ENCODE measurements around the gene ZNF697. TPM values are rescaled to one million over a fixed set of nuclear protein-coding genes. Genes with fewer than 3 reads are reported as not detected.

Gene ZNF697
- total and polyA plus RNA-seq, 2 of the 4 experiments (the other 2 are of a cell fraction) = 6.2 to 10.2 TPM

DNA sequence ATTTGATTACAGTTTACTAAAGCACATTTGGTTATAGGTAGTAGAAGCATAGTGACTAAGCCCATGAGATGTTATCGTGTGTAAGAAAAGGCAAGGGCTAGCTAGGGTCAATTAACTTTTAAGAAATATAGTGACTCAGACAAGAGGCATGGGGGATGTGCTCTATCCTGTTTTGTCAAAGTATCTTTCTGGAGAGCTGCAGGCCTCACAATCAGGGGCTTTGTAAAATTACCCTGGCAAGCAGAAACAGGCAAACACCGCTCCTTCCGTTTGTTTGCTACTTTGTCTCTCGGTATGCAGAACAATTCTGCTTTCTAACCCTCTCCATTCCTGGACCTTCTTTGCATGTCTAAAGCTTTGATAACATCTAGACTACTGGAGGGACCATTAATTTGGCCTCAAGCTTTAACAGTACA lies 26.1 kb upstream of the ZNF697 start:
- Histone ChIP-seq H2BK20ac (ENCODE audit: low read depth, low read length) (no peak overlapping the region), H3K27me3 (ENCODE audit: control insufficient read depth, insufficient read depth, low read length) (peaks cover 11% of the 10 kb centered on the region), H3K9me3 (ENCODE audit: control insufficient read depth, insufficient read depth, low read length) (no peaks in the 10 kb centered on the region), H3K36me3 (ENCODE audit: control insufficient read depth, insufficient read depth, low read length) (no peaks in the 10 kb centered on the region), H4K20me1 (ENCODE audit: insufficient read depth, low read length) (no peaks in the 10 kb centered on the region), H3K14ac (replicated peaks; ENCODE audit: low read depth, low read length) (no peak overlapping the region), H2AK9ac (replicated peaks; ENCODE audit: low read depth, low read length, poor library complexity) (no peak overlapping the region), H3K27ac (ENCODE audit: insufficient read depth, low read length) (no peak overlapping the region), H3K4me2 (ENCODE audit: low read depth, low read length) (no peak overlapping the region), H3K23ac (ENCODE audit: low read depth, low read length) (no peak overlapping the region), H3K4me3 (ENCODE audit: insufficient read depth, low read depth, low read length) (no peak overlapping the region), H2AK5ac (ENCODE audit: low read depth, low read length) (no peak overlapping the region), H2BK120ac (ENCODE audit: low read depth, low read length) (no peak overlapping the region), H2BK15ac (ENCODE audit: low read depth, low read length) (no peak overlapping the region), H3K18ac (ENCODE audit: low read depth, low read length) (no peak overlapping the region), H4K8ac (ENCODE audit: low read depth in 2 of 2, low read length in 2 of 2) (no peak overlapping the region), H2AFZ (replicated peaks; ENCODE audit: low read length, poor library complexity) (no peak overlapping the region), H3K4ac (ENCODE audit: low read depth, low read length) (no peak overlapping the region), H3K4me1 (ENCODE audit: control insufficient read depth, insufficient read depth, low read length) (no peaks in the 10 kb centered on the region), H3K79me1 (ENCODE audit: low read depth in 1 of 2, low read length in 2 of 2) (no peaks in the 10 kb centered on the region), H2BK5ac (ENCODE audit: low read depth, low read length, poor library complexity, severe bottlenecking) (no peak overlapping the region), H4K91ac (ENCODE audit: insufficient read depth, low read depth, low read length) (no peak overlapping the region), H3K56ac (ENCODE audit: extremely low read depth, insufficient read depth, low read length) (no peak overlapping the region), H3K9ac (ENCODE audit: low read depth, low read length) (no peak overlapping the region), H4K5ac (ENCODE audit: low read depth, low read length) (no peak overlapping the region), H3K9me1 (ENCODE audit: insufficient read depth, low read length) (no peaks in the 10 kb centered on the region)
- ChIA-PET CTCF (interaction anchor here (0.9 to 3.2 kb wide), 5 partner anchors 10 to 121 kb away, joined by 3 to 17 read pairs (median 11); no protein-coding TSS in a partner anchor), POLR2A (ENCODE audit: unreplicated experiment) (no interaction called here)
- WGBS, 2 experiments (ENCODE audit: extremely low coverage in 2 of 2, insufficient read length in 1 of 2) = no CpG with 5 or more reads among the region's 4 CpGs
- TF ChIP-seq MXI1 (IDR thresholded peaks at IDR 0.05; ENCODE audit: borderline replicate concordance, low read depth, low read length) (no peak), RAD21 (IDR thresholded peaks at IDR 0.05; ENCODE audit: low read length) (no peak), MAZ (IDR thresholded peaks at IDR 0.05; ENCODE audit: borderline replicate concordance, low read depth, low read length) (no peak), FOS (IDR thresholded peaks at IDR 0.05; ENCODE audit: low read depth, low read length) (no peak), CHD1 (IDR thresholded peaks at IDR 0.05; ENCODE audit: low read depth, low read length) (no peak), CEBPB (IDR thresholded peaks at IDR 0.05; ENCODE audit: low read depth, low read length) (no peak), RFX5 (IDR thresholded peaks at IDR 0.05; ENCODE audit: low read depth, low read length) (no peak), MAFK (IDR thresholded peaks at IDR 0.05; ENCODE audit: low read depth, low read length) (no peak), RCOR1 (IDR thresholded peaks at IDR 0.05; ENCODE audit: insufficient replicate concordance, low read length) (no peak)
- TF ChIP-seq, protein P1, sequence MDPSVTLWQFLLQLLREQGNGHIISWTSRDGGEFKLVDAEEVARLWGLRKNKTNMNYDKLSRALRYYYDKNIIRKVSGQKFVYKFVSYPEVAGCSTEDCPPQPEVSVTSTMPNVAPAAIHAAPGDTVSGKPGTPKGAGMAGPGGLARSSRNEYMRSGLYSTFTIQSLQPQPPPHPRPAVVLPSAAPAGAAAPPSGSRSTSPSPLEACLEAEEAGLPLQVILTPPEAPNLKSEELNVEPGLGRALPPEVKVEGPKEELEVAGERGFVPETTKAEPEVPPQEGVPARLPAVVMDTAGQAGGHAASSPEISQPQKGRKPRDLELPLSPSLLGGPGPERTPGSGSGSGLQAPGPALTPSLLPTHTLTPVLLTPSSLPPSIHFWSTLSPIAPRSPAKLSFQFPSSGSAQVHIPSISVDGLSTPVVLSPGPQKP (IDR thresholded peaks at IDR 0.05; ENCODE audit: borderline replicate concordance, low read depth, low read length) = no peak
- TF ChIP-seq, protein P2, sequence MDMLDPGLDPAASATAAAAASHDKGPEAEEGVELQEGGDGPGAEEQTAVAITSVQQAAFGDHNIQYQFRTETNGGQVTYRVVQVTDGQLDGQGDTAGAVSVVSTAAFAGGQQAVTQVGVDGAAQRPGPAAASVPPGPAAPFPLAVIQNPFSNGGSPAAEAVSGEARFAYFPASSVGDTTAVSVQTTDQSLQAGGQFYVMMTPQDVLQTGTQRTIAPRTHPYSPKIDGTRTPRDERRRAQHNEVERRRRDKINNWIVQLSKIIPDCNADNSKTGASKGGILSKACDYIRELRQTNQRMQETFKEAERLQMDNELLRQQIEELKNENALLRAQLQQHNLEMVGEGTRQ (IDR thresholded peaks at IDR 0.05; ENCODE audit: low read depth, low read length) = no peak
- TF ChIP-seq, protein P3, sequence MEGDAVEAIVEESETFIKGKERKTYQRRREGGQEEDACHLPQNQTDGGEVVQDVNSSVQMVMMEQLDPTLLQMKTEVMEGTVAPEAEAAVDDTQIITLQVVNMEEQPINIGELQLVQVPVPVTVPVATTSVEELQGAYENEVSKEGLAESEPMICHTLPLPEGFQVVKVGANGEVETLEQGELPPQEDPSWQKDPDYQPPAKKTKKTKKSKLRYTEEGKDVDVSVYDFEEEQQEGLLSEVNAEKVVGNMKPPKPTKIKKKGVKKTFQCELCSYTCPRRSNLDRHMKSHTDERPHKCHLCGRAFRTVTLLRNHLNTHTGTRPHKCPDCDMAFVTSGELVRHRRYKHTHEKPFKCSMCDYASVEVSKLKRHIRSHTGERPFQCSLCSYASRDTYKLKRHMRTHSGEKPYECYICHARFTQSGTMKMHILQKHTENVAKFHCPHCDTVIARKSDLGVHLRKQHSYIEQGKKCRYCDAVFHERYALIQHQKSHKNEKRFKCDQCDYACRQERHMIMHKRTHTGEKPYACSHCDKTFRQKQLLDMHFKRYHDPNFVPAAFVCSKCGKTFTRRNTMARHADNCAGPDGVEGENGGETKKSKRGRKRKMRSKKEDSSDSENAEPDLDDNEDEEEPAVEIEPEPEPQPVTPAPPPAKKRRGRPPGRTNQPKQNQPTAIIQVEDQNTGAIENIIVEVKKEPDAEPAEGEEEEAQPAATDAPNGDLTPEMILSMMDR (conservative IDR thresholded peaks at IDR 0.05; ENCODE audit: low read depth, low read length) = no peak
- intact Hi-C loops (cut with micrococcal nuclease) = no loop called here
- no TSS peak for BruUV-seq (replicated peaks)
- dilution Hi-C loops (cut with HindIII; ENCODE audit: low sequenced_read_pairs, unreplicated experiment) = no loop called here
- DNase-seq (peak; percentile 57), ATAC-seq (ENCODE audit: low read depth) (peak; percentile 54)
- in situ Hi-C loops (cut with MboI; ENCODE audit: low sequenced_read_pairs) = loop anchor here (25.0 kb wide), 1 partner anchor 387 kb away; no protein-coding TSS in a partner anchor

Measured in IMR-90 (cell line).